ENCODE results near the gene TFB1M.

The TFB1M gene

GRCh38 chr6:155274106-155274505 lies 40.2 kb downstream of the TFB1M start:
- Histone ChIP-seq H2BK12ac (ENCODE audit: low read length in 2 of 2) (peak overlapping the region in 1 of 2 experiments; percentile 41), H3K9me3 (ENCODE audit: control insufficient read depth, low read length) (no peaks in the 10 kb centered on the region), H2AK5ac (ENCODE audit: low read length, severe bottlenecking) (no peak overlapping the region), H3K4me1 (ENCODE audit: control insufficient read depth, insufficient read depth, low read depth, low read length) (no peaks in the 10 kb centered on the region), H3K4ac (ENCODE audit: low read depth in 1 of 2, low read length in 2 of 2) (peak overlapping the region in 1 of 2 experiments; percentile 22), H3K36me3 (ENCODE audit: control insufficient read depth in 1 of 2, insufficient read depth in 2 of 2, low read depth in 1 of 2, low read length in 2 of 2) (peaks cover 3% of the 10 kb centered on the region in 2 experiments), H4K91ac (ENCODE audit: low read length) (no peak overlapping the region), H3K9ac (ENCODE audit: low read length) (peak overlapping the region; percentile 63), H2BK15ac (ENCODE audit: low read depth, poor library complexity, severe bottlenecking) (no peak overlapping the region), H3K27ac (ENCODE audit: low read length, poor library complexity, severe bottlenecking) (peak overlapping the region; percentile 21), H3K79me1 (replicated peaks; ENCODE audit: low read length, poor library complexity, severe bottlenecking) (peaks cover 14% of the 10 kb centered on the region), H3K4me2 (ENCODE audit: low read length, poor library complexity, severe bottlenecking) (no peak overlapping the region), H4K8ac (ENCODE audit: low read length) (no peak overlapping the region), H2AFZ (ENCODE audit: low read depth, low read length) (no peak overlapping the region), H3K27me3 (ENCODE audit: control insufficient read depth in 1 of 2, insufficient read depth in 1 of 2, low read length in 2 of 2) (no peaks in the 10 kb centered on the region), H2BK120ac (ENCODE audit: low read depth, low read length) (no peak overlapping the region), H3K14ac (ENCODE audit: low read length in 2 of 2) (no peak overlapping the region), H3K18ac (ENCODE audit: low read depth in 1 of 2, low read length in 2 of 2) (no peak overlapping the region), H2BK5ac (ENCODE audit: low read depth, low read length, poor library complexity, severe bottlenecking) (no peak overlapping the region), H3K23ac (ENCODE audit: low read length in 2 of 2) (no peak overlapping the region), H3K4me3 (ENCODE audit: insufficient read depth in 1 of 2, low read depth in 1 of 2, low read length in 2 of 2) (no peak overlapping the region)
- DNase-seq, result no peak
- no CpG with 5 or more reads among the region's 2 CpGs for WGBS

GRCh38 chr6:155273431-155273830 lies 40.9 kb downstream of the TFB1M start:
- WGBS, result 1% methylated on average over 3 of the region's 3 CpGs
- Histone ChIP-seq H2AK5ac (ENCODE audit: low read length, severe bottlenecking) (no peak overlapping the region), H3K79me1 (replicated peaks; ENCODE audit: low read length, poor library complexity, severe bottlenecking) (peaks cover 12% of the 10 kb centered on the region), H3K9me3 (ENCODE audit: control insufficient read depth, low read length) (no peaks in the 10 kb centered on the region), H2BK120ac (ENCODE audit: low read depth, low read length) (no peak overlapping the region), H3K9ac (ENCODE audit: low read length) (peak overlapping the region; percentile 63), H3K18ac (ENCODE audit: low read depth in 1 of 2, low read length in 2 of 2) (no peak overlapping the region), H3K4me1 (ENCODE audit: control insufficient read depth, insufficient read depth, low read depth, low read length) (no peaks in the 10 kb centered on the region), H2BK12ac (ENCODE audit: low read length in 2 of 2) (no peak overlapping the region), H3K36me3 (ENCODE audit: control insufficient read depth in 1 of 2, insufficient read depth in 2 of 2, low read depth in 1 of 2, low read length in 2 of 2) (peaks cover 0 to 3% of the 10 kb centered on the region in 2 experiments), H3K27ac (ENCODE audit: low read length, poor library complexity, severe bottlenecking) (peak overlapping the region; percentile 40), H3K4me3 (ENCODE audit: insufficient read depth in 1 of 2, low read depth in 1 of 2, low read length in 2 of 2) (no peak overlapping the region), H3K4me2 (ENCODE audit: low read length, poor library complexity, severe bottlenecking) (no peak overlapping the region), H3K23ac (ENCODE audit: low read length in 2 of 2) (no peak overlapping the region), H2BK15ac (ENCODE audit: low read depth, poor library complexity, severe bottlenecking) (no peak overlapping the region), H3K4ac (ENCODE audit: low read depth in 1 of 2, low read length in 2 of 2) (no peak overlapping the region), H3K14ac (ENCODE audit: low read length in 2 of 2) (no peak overlapping the region), H2BK5ac (ENCODE audit: low read depth, low read length, poor library complexity, severe bottlenecking) (no peak overlapping the region), H2AFZ (ENCODE audit: low read depth, low read length) (no peak overlapping the region), H4K91ac (ENCODE audit: low read length) (no peak overlapping the region), H3K27me3 (ENCODE audit: control insufficient read depth in 1 of 2, insufficient read depth in 1 of 2, low read length in 2 of 2) (no peaks in the 10 kb centered on the region), H4K8ac (ENCODE audit: low read length) (no peak overlapping the region)
- peak; percentile 100 for DNase-seq

- Histone ChIP-seq H3K18ac (ENCODE audit: low read depth in 1 of 2, low read length in 2 of 2) (peak overlapping the region; percentile 73 to 88), H3K27ac (ENCODE audit: low read length, poor library complexity, severe bottlenecking) (peak overlapping the region; percentile 41), H2BK12ac (ENCODE audit: low read length in 2 of 2) (peak overlapping the region in 1 of 2 experiments; percentile 99), H2AFZ (ENCODE audit: low read depth, low read length) (no peak overlapping the region), H3K9ac (ENCODE audit: low read length) (peak overlapping the region; percentile 63), H3K27me3 (ENCODE audit: control insufficient read depth in 1 of 2, insufficient read depth in 1 of 2, low read length in 2 of 2) (no peaks in the 10 kb centered on the region), H3K4ac (ENCODE audit: low read depth in 1 of 2, low read length in 2 of 2) (peak overlapping the region in 1 of 2 experiments; percentile 92), H2BK15ac (ENCODE audit: low read depth, poor library complexity, severe bottlenecking) (no peak overlapping the region), H3K9me3 (ENCODE audit: control insufficient read depth, low read length) (no peaks in the 10 kb centered on the region), H3K4me3 (ENCODE audit: insufficient read depth in 1 of 2, low read depth in 1 of 2, low read length in 2 of 2) (no peak overlapping the region), H3K23ac (ENCODE audit: low read length in 2 of 2) (no peak overlapping the region), H2BK5ac (ENCODE audit: low read depth, low read length, poor library complexity, severe bottlenecking) (no peak overlapping the region), H2AK5ac (ENCODE audit: low read length, severe bottlenecking) (peak overlapping the region; percentile 56), H3K4me1 (ENCODE audit: control insufficient read depth, insufficient read depth, low read depth, low read length) (no peaks in the 10 kb centered on the region), H3K79me1 (replicated peaks; ENCODE audit: low read length, poor library complexity, severe bottlenecking) (peaks cover 11% of the 10 kb centered on the region), H3K4me2 (ENCODE audit: low read length, poor library complexity, severe bottlenecking) (no peak overlapping the region), H4K8ac (ENCODE audit: low read length) (peak overlapping the region; percentile 72), H3K14ac (ENCODE audit: low read length in 2 of 2) (no peak overlapping the region), H4K91ac (ENCODE audit: low read length) (peak overlapping the region; percentile 77), H2BK120ac (ENCODE audit: low read depth, low read length) (peak overlapping the region; percentile 66), H3K36me3 (ENCODE audit: control insufficient read depth in 1 of 2, insufficient read depth in 2 of 2, low read depth in 1 of 2, low read length in 2 of 2) (peaks cover 0 to 3% of the 10 kb centered on the region in 2 experiments)
- DNase-seq, result peak; percentile 64
- WGBS, result 52% methylated on average over 6 of the region's 8 CpGs
These were observed 41.7 kb downstream of the TFB1M start for GRCh38 chr6:155272353-155273232.

- no peaks in the 10 kb centered on the region for H3K27me3 ChIP-seq (ENCODE audit: control insufficient read depth in 1 of 2, insufficient read depth in 1 of 2, low read length in 2 of 2)
- H2BK12ac ChIP-seq (ENCODE audit: low read length in 2 of 2), result no peak overlapping the region
- no peak overlapping the region for H3K18ac ChIP-seq (ENCODE audit: low read depth in 1 of 2, low read length in 2 of 2)
- peaks cover 15% of the 10 kb centered on the region for H3K79me1 ChIP-seq (replicated peaks; ENCODE audit: low read length, poor library complexity, severe bottlenecking)
- H3K9me3 ChIP-seq (ENCODE audit: control insufficient read depth, low read length), result no peaks in the 10 kb centered on the region
- no peak overlapping the region for H3K27ac ChIP-seq (ENCODE audit: low read length, poor library complexity, severe bottlenecking)
- no peak overlapping the region for H3K14ac ChIP-seq (ENCODE audit: low read length in 2 of 2)
- no peak overlapping the region for H3K4ac ChIP-seq (ENCODE audit: low read depth in 1 of 2, low read length in 2 of 2)
- no peak overlapping the region for H2BK15ac ChIP-seq (ENCODE audit: low read depth, poor library complexity, severe bottlenecking)
- H3K23ac ChIP-seq (ENCODE audit: low read length in 2 of 2), result no peak overlapping the region
- H3K36me3 ChIP-seq (ENCODE audit: control insufficient read depth in 1 of 2, insufficient read depth in 2 of 2, low read depth in 1 of 2, low read length in 2 of 2), result peaks cover 0 to 3% of the 10 kb centered on the region in 2 experiments
- no peak overlapping the region for H2AFZ ChIP-seq (ENCODE audit: low read depth, low read length)
- H2BK120ac ChIP-seq (ENCODE audit: low read depth, low read length), result no peak overlapping the region
- H3K9ac ChIP-seq (ENCODE audit: low read length), result no peak overlapping the region
- DNase-seq, result no peak
- H2BK5ac ChIP-seq (ENCODE audit: low read depth, low read length, poor library complexity, severe bottlenecking), result no peak overlapping the region
- H3K4me1 ChIP-seq (ENCODE audit: control insufficient read depth, insufficient read depth, low read depth, low read length), result no peaks in the 10 kb centered on the region
- H3K4me2 ChIP-seq (ENCODE audit: low read length, poor library complexity, severe bottlenecking), result no peak overlapping the region
- no peak overlapping the region for H2AK5ac ChIP-seq (ENCODE audit: low read length, severe bottlenecking)
- H4K8ac ChIP-seq (ENCODE audit: low read length), result no peak overlapping the region
- no peak overlapping the region for H3K4me3 ChIP-seq (ENCODE audit: insufficient read depth in 1 of 2, low read depth in 1 of 2, low read length in 2 of 2)
- H4K91ac ChIP-seq (ENCODE audit: low read length), result no peak overlapping the region
These were observed 43.1 kb downstream of the TFB1M start for GRCh38 chr6:155271145-155271544.

All from mesenchymal stem cell (in vitro differentiated cells and primary cell).